K562 (cell line): ENCODE measurements around the gene LPCAT3. TPM values are rescaled to one million over a fixed set of nuclear protein-coding genes. Genes with fewer than 3 reads are reported as not detected.

Source experiments
- ATAC-seq: fragments of 200-7000 bp; cut with Tn5 transposase; 3 replicates; pipeline ENCODE4 v1.9.1; 2020; ENCODE audit warnings: moderate library complexity
- BruUV-seq: library from RNA; stranded (reverse); fragments of 400-500 nt; replicated peaks from 2 replicates; lab custom pipeline; 2021; lab: Mats Ljungman, UMichigan
- CTCF ChIA-PET: fragments of 300-600 bp; formaldehyde crosslinking; extraction: SDS; loops from one replicate; lab custom pipeline; 2021; ENCODE audit warnings: low intra/inter-chr PET ratio; lab: Yijun Ruan, JAX
- POLR2A ChIA-PET: fragments of 300-600, 350-650 bp; sonication (Branson Sonifier 250); formaldehyde crosslinking; extraction: SDS; loops from one replicate; lab custom pipeline; 2021; ENCODE audit warnings: antibody characterized with exemption, inconsistent platforms; lab: Yijun Ruan, JAX
- DNase-seq, 4 experiments: peaks; one replicate each; pipeline versions ENCODE4 v3.0.0 to v3.0.0-alpha.2; 2011 to 2018; ENCODE audit warnings: low spot score in 3 of 4, mixed read lengths in 3 of 4; ENCODE audit errors: extremely low read depth in 1 of 4
- FAIRE-seq: peaks from 2 replicates; lab custom pipeline; 2011; peaks lifted over from hg19 to GRCh38; lab: Jason Lieb, UNC
- H2AFZ ChIP-seq: 2 replicates; pipeline ENCODE4 v1.6.0; 2011; ENCODE audit warnings: low read depth, low read length, control low read depth, inconsistent platforms
- H3K27ac ChIP-seq: fragments of 200-600 bp; 3 replicates; pipeline ENCODE4 v1.8.0; 2011; ENCODE audit warnings: low read depth, mild to moderate bottlenecking, control low read depth, inconsistent platforms, low read length, moderate library complexity, mixed read lengths; ENCODE audit errors: extremely low read depth
- H3K27me3 ChIP-seq, 2 experiments: fragments of 300-600 bp in 1 of 2; 2 replicates in 1 of 2; 3 replicates in 1 of 2; pipeline versions ENCODE4 v1.6.0 to v1.8.0; 2011; ENCODE audit warnings: inconsistent platforms in 2 of 2, low read length in 2 of 2, mild to moderate bottlenecking in 1 of 2, mixed read lengths in 1 of 2, moderate library complexity in 1 of 2; ENCODE audit not compliant: control insufficient read depth in 2 of 2, insufficient read depth in 2 of 2
- H3K36me3 ChIP-seq: fragments of 300-600 bp; 3 replicates; pipeline ENCODE4 v1.8.0; 2011; ENCODE audit warnings: mild to moderate bottlenecking, low read length, inconsistent platforms; ENCODE audit not compliant: control insufficient read depth, insufficient read depth
- H3K4me1 ChIP-seq, 2 experiments: fragments of 200-600 bp in 1 of 2; replicated peaks in 1 of 2; 2 replicates in 1 of 2; 3 replicates in 1 of 2; pipeline versions ENCODE4 v1.5.1 to v1.8.0; 2011; ENCODE audit warnings: inconsistent platforms in 2 of 2, low read length in 2 of 2, mild to moderate bottlenecking in 1 of 2, mixed read lengths in 1 of 2, moderate library complexity in 1 of 2; ENCODE audit not compliant: control insufficient read depth in 2 of 2, insufficient read depth in 2 of 2
- H3K4me2 ChIP-seq: 2 replicates; pipeline ENCODE4 v1.6.1; 2011; ENCODE audit warnings: low read length, control low read depth, inconsistent platforms, mixed read lengths; ENCODE audit not compliant: insufficient read depth
- H3K4me3 ChIP-seq: fragments of 200-600 bp; sonication (generic), shearing (Covaris generic); 2 replicates; pipeline ENCODE4 v1.5.1; 2016; ENCODE audit warnings: control low read depth, inconsistent platforms
- H3K79me2 ChIP-seq: fragments of 200-600 bp; 3 replicates; pipeline ENCODE4 v1.8.0; 2011; ENCODE audit warnings: low read length, inconsistent platforms; ENCODE audit not compliant: control insufficient read depth, insufficient read depth
- H3K9ac ChIP-seq, 2 experiments: 2 replicates each; pipeline versions ENCODE4 v1.6.0 to v1.6.1; 2011; ENCODE audit warnings: low read depth in 2 of 2, low read length in 2 of 2, control low read depth in 1 of 2, inconsistent platforms in 1 of 2, mild to moderate bottlenecking in 1 of 2, mixed read lengths in 1 of 2; ENCODE audit not compliant: insufficient read depth in 1 of 2
- H3K9me1 ChIP-seq: one replicate; pipeline ENCODE4 v1.6.0; 2011; ENCODE audit warnings: inconsistent platforms, mild to moderate bottlenecking, low read length, moderate library complexity; ENCODE audit not compliant: control insufficient read depth, insufficient read depth
- H3K9me3 ChIP-seq: replicated peaks from 2 replicates; pipeline ENCODE4 v1.5.1; 2011; ENCODE audit warnings: low read depth, low read length, inconsistent platforms; ENCODE audit not compliant: control insufficient read depth, insufficient read depth
- H4K20me1 ChIP-seq: replicated peaks from 2 replicates; pipeline ENCODE4 v1.6.1; 2011; ENCODE audit warnings: low read length, inconsistent platforms, mixed read lengths; ENCODE audit not compliant: control insufficient read depth, insufficient read depth
- GABPB2 ChIP-seq: fragments of 250-450 bp; sonication (Bioruptor Pico); conservative IDR thresholded peaks from 2 replicates; pipeline ENCODE4 v1.5.1; 2021; ENCODE audit warnings: mild to moderate bottlenecking
- KAT2B ChIP-seq: IDR thresholded peaks from one replicate; pipeline ENCODE4 v1.6.1; 2012; ENCODE audit warnings: low read depth, mild to moderate bottlenecking, control low read depth, inconsistent platforms, low read length, moderate library complexity
- MEF2D ChIP-seq: conservative IDR thresholded peaks from 2 replicates; pipeline ENCODE4 v1.6.1; 2016; ENCODE audit warnings: low read depth, missing genetic modification characterization, missing compliant biosample characterization
- POLR2A ChIP-seq: fragments of 450-650 bp; conservative IDR thresholded peaks from 2 replicates; pipeline ENCODE4 v1.6.1; 2016
- RBM22 ChIP-seq: fragments of 200-400 bp; formaldehyde crosslinking; IDR thresholded peaks from 2 replicates; pipeline ENCODE4 v1.6.1; 2018; ENCODE audit warnings: low read length, low read depth; ENCODE audit not compliant: poor library complexity, severe bottlenecking
- SMARCE1 ChIP-seq: fragments of 450-650 bp; IDR thresholded peaks from 2 replicates; pipeline ENCODE4 v1.7.1; 2016; ENCODE audit warnings: mild to moderate bottlenecking
- TFAM ChIP-seq: fragments of 250-450 bp; sonication (Bioruptor Pico); conservative IDR thresholded peaks from 2 replicates; pipeline ENCODE4 v1.5.0; 2021; ENCODE audit warnings: mild to moderate bottlenecking, moderate library complexity
- ZNF134 ChIP-seq: fragments of 250-450 bp; sonication (Bioruptor Pico); conservative IDR thresholded peaks from 2 replicates; pipeline ENCODE4 v1.4.0; 2020
- ZNF699 ChIP-seq: fragments of 250-450 bp; sonication (Bioruptor Pico); IDR thresholded peaks from 2 replicates; pipeline ENCODE4 v1.8.0; 2021; ENCODE audit warnings: mild to moderate bottlenecking, moderate library complexity; ENCODE audit not compliant: insufficient replicate concordance
- ZNF76 ChIP-seq: fragments of 250-450 bp; sonication (Bioruptor Pico); IDR thresholded peaks from 2 replicates; pipeline ENCODE4 v1.4.0; 2020; ENCODE audit warnings: mild to moderate bottlenecking, moderate library complexity, borderline replicate concordance
- WGBS: fragments of 100-300 bp; shearing (Covaris generic); methylation state at CpG from one replicate; pipeline ENCODE4 v1.1.6; 2016; ENCODE audit warnings: low coverage, mixed read lengths; ENCODE audit not compliant: insufficient coverage; ENCODE audit errors: missing lambda C conversion rate; 5-methylcytosine and 5-hydroxymethylcytosine counted together
- in situ Hi-C: fragments of 300-500 bp; cut with MboI; formaldehyde crosslinking; loops from 4 replicates; pipeline ENCODE4 v1.15.0; 2018; ENCODE audit warnings: inconsistent platforms, mixed read lengths
- intact Hi-C: fragments of 100-400 bp; cut with micrococcal nuclease; formaldehyde crosslinking; loops from 2 replicates; pipeline ENCODE4 v1.14.2; 2022
- polyA plus RNA-seq, 8 experiments: library from polyadenylated mRNA; depleted of rRNA in 4 of 8; stranded (reverse) in 5 of 8; unstranded in 3 of 8; fragments of >200 nt; fragmentation: Nextera tagmentation in 2 of 8; fragmentation: Illumina TruSeq in 1 of 8; extraction: Ambion mirVana in 2 of 8; extraction: Trizol in 1 of 8; gene quantifications; 2 replicates each; pipeline versions ENCODE4 v1.2.1 to v1.2.3, GENCODE V29; 2011 to 2014; ENCODE audit warnings: inconsistent platforms in 1 of 8, missing spikeins in 1 of 8
- total RNA-seq, 7 experiments: library from RNA; depleted of rRNA in 6 of 7; stranded (reverse); fragments of >200 nt in 6 of 7; fragmentation: Illumina TruSeq in 2 of 7; extraction: Trizol in 2 of 7; gene quantifications; 2 replicates each; pipeline versions ENCODE4 v1.2.1 to v1.2.3, GENCODE V29; 2011 to 2021; ENCODE audit warnings: low replicate concordance in 1 of 7
- TF ChIP-seq, protein P1 (sequence below): sonication (generic); formaldehyde crosslinking; IDR thresholded peaks from 2 replicates; pipeline ENCODE4 v1.9.0; 2022; ENCODE audit warnings: mild to moderate bottlenecking, missing genetic modification reagents
- TF ChIP-seq, protein P2 (sequence below): fragments of 450-650 bp; IDR thresholded peaks from 2 replicates; pipeline ENCODE4 v1.6.1; 2018; ENCODE audit not compliant: partially characterized antibody

Gene LPCAT3
- total and polyA plus RNA-seq, 9 of the 15 experiments (the other 6 are each of a cell fraction or from before 2014, with no cell fraction given): 4.9 to 52.5 (median 25.3) TPM

- TF ChIP-seq RBM22 (no peak), TFAM (no peak), ZNF134 (no peak), ZNF699 (CRISPR knock-in tag) (no peak), GABPB2 (CRISPR knock-in tag) (no peak)
- TF ChIP-seq, protein P1, sequence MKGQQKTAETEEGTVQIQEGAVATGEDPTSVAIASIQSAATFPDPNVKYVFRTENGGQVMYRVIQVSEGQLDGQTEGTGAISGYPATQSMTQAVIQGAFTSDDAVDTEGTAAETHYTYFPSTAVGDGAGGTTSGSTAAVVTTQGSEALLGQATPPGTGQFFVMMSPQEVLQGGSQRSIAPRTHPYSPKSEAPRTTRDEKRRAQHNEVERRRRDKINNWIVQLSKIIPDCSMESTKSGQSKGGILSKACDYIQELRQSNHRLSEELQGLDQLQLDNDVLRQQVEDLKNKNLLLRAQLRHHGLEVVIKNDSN (CRISPR knock-in tag): no peak
Observed at GRCh38 chr12:6936636-6937480, 81.4 kb downstream of the LPCAT3 start (continued).

GRCh38 chr12:6936194-6936635 lies 82.1 kb downstream of the LPCAT3 start:
- intact Hi-C loops (no loop called here), in situ Hi-C loops (no loop called here)
- Histone ChIP-seq H3K36me3 (peaks cover 72% of the 10 kb centered on the region; the same call in 2 of the 3 replicates), H3K27ac (no peak overlapping the region), H3K9me1 (no peaks in the 10 kb centered on the region), H3K4me3 (no peak overlapping the region), H3K9me3 (no peaks in the 10 kb centered on the region), H4K20me1 (no peaks in the 10 kb centered on the region), H3K4me2 (no peak overlapping the region), H3K27me3 (no peaks in the 10 kb centered on the region), H3K4me1 (peaks cover 18 to 43% of the 10 kb centered on the region in 2 experiments; a peak in 4 of 5 replicates), H2AFZ (no peak overlapping the region), H3K9ac (peak overlapping the region in 1 of 2 experiments; percentile 68; a peak in 1 of 4 replicates), H3K79me2 (peaks cover 22% of the 10 kb centered on the region)
- ATAC-seq (no peak), FAIRE-seq (no peak), DNase-seq (no peak)
- BruUV-seq: no TSS peak
- ChIA-PET POLR2A (interaction anchor here (0.9 to 2.8 kb wide), 3 partner anchors 11 to 83 kb away, joined by 3 to 18 read pairs (median 3); no protein-coding TSS in a partner anchor), CTCF (no interaction called here)
- no peak for TF ChIP-seq MEF2D (tag)
- TF ChIP-seq SMARCE1: no peak
- TF ChIP-seq, protein P2, sequence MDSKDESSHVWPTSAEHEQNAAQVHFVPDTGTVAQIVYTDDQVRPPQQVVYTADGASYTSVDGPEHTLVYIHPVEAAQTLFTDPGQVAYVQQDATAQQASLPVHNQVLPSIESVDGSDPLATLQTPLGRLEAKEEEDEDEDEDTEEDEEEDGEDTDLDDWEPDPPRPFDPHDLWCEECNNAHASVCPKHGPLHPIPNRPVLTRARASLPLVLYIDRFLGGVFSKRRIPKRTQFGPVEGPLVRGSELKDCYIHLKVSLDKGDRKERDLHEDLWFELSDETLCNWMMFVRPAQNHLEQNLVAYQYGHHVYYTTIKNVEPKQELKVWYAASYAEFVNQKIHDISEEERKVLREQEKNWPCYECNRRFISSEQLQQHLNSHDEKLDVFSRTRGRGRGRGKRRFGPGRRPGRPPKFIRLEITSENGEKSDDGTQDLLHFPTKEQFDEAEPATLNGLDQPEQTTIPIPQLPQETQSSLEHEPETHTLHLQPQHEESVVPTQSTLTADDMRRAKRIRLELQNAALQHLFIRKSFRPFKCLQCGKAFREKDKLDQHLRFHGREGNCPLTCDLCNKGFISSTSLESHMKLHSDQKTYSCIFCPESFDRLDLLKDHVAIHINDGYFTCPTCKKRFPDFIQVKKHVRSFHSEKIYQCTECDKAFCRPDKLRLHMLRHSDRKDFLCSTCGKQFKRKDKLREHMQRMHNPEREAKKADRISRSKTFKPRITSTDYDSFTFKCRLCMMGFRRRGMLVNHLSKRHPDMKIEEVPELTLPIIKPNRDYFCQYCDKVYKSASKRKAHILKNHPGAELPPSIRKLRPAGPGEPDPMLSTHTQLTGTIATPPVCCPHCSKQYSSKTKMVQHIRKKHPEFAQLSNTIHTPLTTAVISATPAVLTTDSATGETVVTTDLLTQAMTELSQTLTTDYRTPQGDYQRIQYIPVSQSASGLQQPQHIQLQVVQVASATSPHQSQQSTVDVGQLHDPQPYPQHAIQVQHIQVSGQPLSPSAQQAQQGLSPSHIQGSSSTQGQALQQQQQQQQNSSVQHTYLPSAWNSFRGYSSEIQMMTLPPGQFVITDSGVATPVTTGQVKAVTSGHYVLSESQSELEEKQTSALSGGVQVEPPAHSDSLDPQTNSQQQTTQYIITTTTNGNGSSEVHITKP: no peak
- TF ChIP-seq POLR2A: no peak
- TF ChIP-seq ZNF76 (CRISPR knock-in tag): no peak
- no peak for TF ChIP-seq KAT2B
- no CpG with 5 or more reads among the region's 3 CpGs for WGBS
